GM23338 (cell line): ENCODE measurements around the gene ELFN1. TPM values are rescaled to one million over a fixed set of nuclear protein-coding genes. Genes with fewer than 3 reads are reported as not detected.

Experiments
- ATAC-seq: fragments of 200-7000 bp; cut with Tn5 transposase; 3 replicates; pipeline ENCODE4 v1.9.1; 2020
- DNase-seq: peaks from one replicate; pipeline ENCODE4 v3.0.0-alpha.2; 2015; ENCODE audit warnings: low spot score
- H2AFZ ChIP-seq: fragments of 200-600 bp; sonication (generic); 2 replicates; pipeline ENCODE4 v1.8.0; 2016; ENCODE audit warnings: antibody characterized with exemption, mild to moderate bottlenecking, moderate library complexity
- H3F3A ChIP-seq: fragments of 200-600 bp; sonication (generic); replicated peaks from 2 replicates; pipeline ENCODE4 v1.8.0; 2017; ENCODE audit warnings: antibody characterized with exemption, mixed run types, low read depth
- H3K27ac ChIP-seq: fragments of 200-600 bp; sonication (generic); 2 replicates; pipeline ENCODE4 v1.6.1; 2016; ENCODE audit warnings: low read depth
- H3K27me3 ChIP-seq: fragments of 200-600 bp; sonication (generic); 2 replicates; pipeline ENCODE4 v1.8.0; 2016; ENCODE audit warnings: mild to moderate bottlenecking, mixed run types, moderate library complexity; ENCODE audit not compliant: insufficient read depth
- H3K36me3 ChIP-seq: fragments of 200-600 bp; sonication (generic); 2 replicates; pipeline ENCODE4 v1.8.0; 2016; ENCODE audit warnings: mild to moderate bottlenecking; ENCODE audit not compliant: insufficient read depth
- H3K4me1 ChIP-seq: fragments of 200-600 bp; sonication (generic); 2 replicates; pipeline ENCODE4 v1.8.0; 2016; ENCODE audit warnings: mild to moderate bottlenecking, moderate library complexity; ENCODE audit not compliant: insufficient read depth
- H3K4me2 ChIP-seq: fragments of 200-600 bp; sonication (generic); 2 replicates; pipeline ENCODE4 v1.7.1; 2017; ENCODE audit warnings: mixed run types
- H3K4me3 ChIP-seq: fragments of 200-600 bp; sonication (generic); 2 replicates; pipeline ENCODE4 v1.6.1; 2016; ENCODE audit warnings: mixed run types
- H3K79me2 ChIP-seq: fragments of 200-600 bp; sonication (generic); replicated peaks from 2 replicates; pipeline ENCODE4 v1.8.0; 2017; ENCODE audit warnings: mild to moderate bottlenecking; ENCODE audit not compliant: insufficient read depth
- H3K9me2 ChIP-seq: fragments of 200-600 bp; sonication (generic); 2 replicates; pipeline ENCODE4 v1.8.0; 2017; ENCODE audit not compliant: insufficient read depth
- H4K20me1 ChIP-seq: fragments of 200-600 bp; sonication (generic); replicated peaks from 2 replicates; pipeline ENCODE4 v1.8.0; 2017; ENCODE audit warnings: mild to moderate bottlenecking; ENCODE audit not compliant: insufficient read depth
- H3K27ac Mint-ChIP-seq: 2 replicates; pipeline ENCODE4 v1.8.0; 2020; ENCODE audit warnings: inconsistent platforms, mild to moderate bottlenecking, moderate library complexity, mixed read lengths
- H3K27me3 Mint-ChIP-seq: 3 replicates; pipeline ENCODE4 v1.8.0; 2022; ENCODE audit warnings: low read depth, mild to moderate bottlenecking, moderate library complexity, mixed read lengths, inconsistent platforms; ENCODE audit not compliant: insufficient read depth, poor library complexity
- H3K36me3 Mint-ChIP-seq: 3 replicates; pipeline ENCODE4 v1.8.0; 2021; ENCODE audit warnings: low read depth, mild to moderate bottlenecking, inconsistent platforms, moderate library complexity, mixed read lengths
- H3K4me1 Mint-ChIP-seq: 3 replicates; pipeline ENCODE4 v1.8.0; 2020; ENCODE audit warnings: mild to moderate bottlenecking, inconsistent platforms, mixed read lengths
- H3K4me3 Mint-ChIP-seq: 3 replicates; pipeline ENCODE4 v1.8.0; 2021; ENCODE audit warnings: moderate library complexity, mild to moderate bottlenecking, inconsistent platforms, mixed read lengths
- H3K9me3 Mint-ChIP-seq: 3 replicates; pipeline ENCODE4 v1.8.0; 2020; ENCODE audit warnings: moderate library complexity, mild to moderate bottlenecking, inconsistent platforms, mixed read lengths
- CREB1 ChIP-seq: fragments of 250-450 bp; sonication (Bioruptor Pico); IDR thresholded peaks from 2 replicates; pipeline ENCODE4 v1.5.0; 2020; ENCODE audit warnings: low read depth, mild to moderate bottlenecking, moderate library complexity
- CTCF ChIP-seq, 2 experiments: fragments of 200-600 bp in 1 of 2; sonication (generic) in 1 of 2; conservative IDR thresholded peaks; 2 replicates each; pipeline versions ENCODE4 v1.5.1 to v1.6.1; 2016 to 2017; ENCODE audit warnings: antibody characterized with exemption in 2 of 2, low read depth in 2 of 2, mild to moderate bottlenecking in 2 of 2, moderate library complexity in 1 of 2
- ETS1 ChIP-seq: IDR thresholded peaks from 2 replicates; pipeline ENCODE4 v1.6.1; 2016; ENCODE audit warnings: antibody characterized with exemption
- EZH2 ChIP-seq: fragments of 200-600 bp; sonication (generic); IDR thresholded peaks from one replicate; pipeline ENCODE4 v1.8.0; 2017; ENCODE audit warnings: antibody characterized with exemption, mild to moderate bottlenecking, low read depth; ENCODE audit not compliant: unreplicated experiment
- EZH2phosphoT487 ChIP-seq: fragments of 200-600 bp; sonication (generic); IDR thresholded peaks from one replicate; pipeline ENCODE4 v1.8.1; 2018; ENCODE audit warnings: antibody characterized with exemption; ENCODE audit not compliant: unreplicated experiment
- JUNB ChIP-seq: IDR thresholded peaks from one replicate; pipeline ENCODE4 v1.6.1; 2016; ENCODE audit warnings: antibody characterized with exemption; ENCODE audit not compliant: unreplicated experiment
- NANOG ChIP-seq: IDR thresholded peaks from 2 replicates; pipeline ENCODE4 v1.6.1; 2016; ENCODE audit warnings: antibody characterized with exemption, borderline replicate concordance
- POLR2AphosphoS5 ChIP-seq: IDR thresholded peaks from 2 replicates; pipeline ENCODE4 v1.6.1; 2016; ENCODE audit warnings: antibody characterized with exemption, low read depth
- REST ChIP-seq: IDR thresholded peaks from one replicate; pipeline ENCODE4 v1.6.1; 2018; ENCODE audit warnings: antibody characterized with exemption; ENCODE audit not compliant: unreplicated experiment
- STAT1 ChIP-seq: IDR thresholded peaks from one replicate; pipeline ENCODE4 v1.6.1; 2016; ENCODE audit warnings: antibody characterized with exemption; ENCODE audit not compliant: unreplicated experiment
- ZNF114 ChIP-seq: fragments of 250-450 bp; sonication (Bioruptor Pico); IDR thresholded peaks from 2 replicates; pipeline ENCODE4 v1.5.0; 2020; ENCODE audit warnings: mild to moderate bottlenecking, moderate library complexity
- ZNF331 ChIP-seq: fragments of 250-450 bp; sonication (Bioruptor Pico); IDR thresholded peaks from 2 replicates; pipeline ENCODE4 v1.5.0; 2020; ENCODE audit warnings: low read depth, mild to moderate bottlenecking, moderate library complexity
- ZNF462 ChIP-seq: fragments of 250-450 bp; sonication (Bioruptor Pico); IDR thresholded peaks from 2 replicates; pipeline ENCODE4 v1.5.0; 2020; ENCODE audit warnings: mild to moderate bottlenecking, moderate library complexity
- polyA plus RNA-seq: library from polyadenylated mRNA; unstranded; fragments of >200 nt; fragmentation: Nextera tagmentation; extraction: Ambion mirVana; gene quantifications from 2 replicates; pipeline ENCODE4 v1.2.1, GENCODE V29; 2016
- total RNA-seq: library from RNA; depleted of rRNA; stranded (reverse); fragments of >200 nt; shearing (Covaris generic); gene quantifications from 2 replicates; pipeline ENCODE4 v1.2.3, GENCODE V29; 2014

The ELFN1 gene
- total and polyA plus RNA-seq, 2 experiments from 2014 or later: 0.08 to 3.5 TPM

DNA sequence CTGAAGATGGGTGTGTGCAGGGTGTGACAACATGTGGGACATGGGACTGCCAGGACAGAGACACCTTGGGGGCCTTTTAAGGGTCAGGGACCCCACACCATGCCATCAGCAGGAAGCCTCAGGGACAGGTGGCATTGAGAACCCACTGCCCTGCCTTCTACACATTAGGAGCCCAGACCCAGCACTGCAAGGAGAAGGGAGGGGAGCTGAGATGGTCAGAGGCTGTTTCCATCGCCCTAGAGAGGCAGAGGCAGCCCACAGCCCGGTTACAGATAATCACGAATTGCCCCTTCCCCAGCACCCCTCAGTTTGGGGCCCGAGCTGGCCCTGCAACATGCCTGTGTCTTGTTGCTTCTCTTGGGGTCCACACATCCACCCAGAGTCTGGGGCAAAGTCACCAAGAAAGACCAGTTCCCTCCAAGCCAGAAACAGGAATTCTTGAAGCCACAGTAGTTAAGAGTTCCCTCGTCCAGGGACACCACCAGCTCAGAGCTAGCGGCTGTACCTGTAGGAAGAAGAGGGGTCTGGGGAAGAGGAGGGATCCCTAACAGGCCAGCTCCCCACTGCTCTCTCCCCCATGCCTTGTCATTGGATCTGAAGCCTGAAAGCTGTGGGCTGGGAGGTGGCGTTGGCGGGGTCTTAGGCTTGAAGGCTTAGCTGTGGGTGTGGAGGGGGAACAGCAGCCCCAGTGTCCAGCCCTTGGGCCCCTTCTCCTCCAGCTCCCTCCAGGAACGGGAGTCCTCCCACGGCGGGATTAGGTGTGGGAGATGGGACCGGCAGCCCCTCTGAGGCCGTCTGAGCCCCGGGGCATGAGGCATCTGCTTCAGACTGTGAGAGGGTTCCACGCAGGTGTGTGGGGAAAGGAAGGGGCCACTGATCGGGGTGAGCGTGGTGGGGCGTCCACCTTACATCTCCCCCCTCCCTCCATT is 44.8 kb upstream of the ELFN1 start:
- peaks cover 5% of the 10 kb centered on the region for H3K27me3 Mint-ChIP-seq
- no peaks in the 10 kb centered on the region for H3K36me3 ChIP-seq
- no peak overlapping the region for H3K27ac Mint-ChIP-seq
- no peaks in the 10 kb centered on the region for H3K4me1 ChIP-seq
- H3F3A ChIP-seq: no peaks in the 10 kb centered on the region
- no peak overlapping the region for H3K4me3 Mint-ChIP-seq
- H2AFZ ChIP-seq: no peak overlapping the region; the same call in 1 of the 2 replicates
- H3K27ac ChIP-seq: no peak overlapping the region
- ATAC-seq (no peak), DNase-seq (no peak)
- H3K9me3 Mint-ChIP-seq: peaks cover 12% of the 10 kb centered on the region; the same call in 2 of the 3 replicates
- H3K36me3 Mint-ChIP-seq: no peaks in the 10 kb centered on the region
- H3K4me2 ChIP-seq: no peak overlapping the region
- H3K9me2 ChIP-seq: no peaks in the 10 kb centered on the region
- no peaks in the 10 kb centered on the region for H4K20me1 ChIP-seq
- H3K79me2 ChIP-seq: no peaks in the 10 kb centered on the region
- TF ChIP-seq ZNF462 (no peak), JUNB (no peak), EZH2 (no peak), ZNF114 (CRISPR knock-in tag) (no peak), POLR2AphosphoS5 (no peak), NANOG (no peak), ETS1 (no peak), EZH2phosphoT487 (no peak), CTCF (conservative IDR thresholded peaks at IDR 0.05; ENCODE audit: low read depth in 2 of 2) (no peak), CREB1 (CRISPR knock-in tag) (no peak), ZNF331 (CRISPR knock-in tag) (no peak), STAT1 (no peak), REST (no peak)
- peaks cover 4% of the 10 kb centered on the region; the same call in 1 of the 3 replicates for H3K4me1 Mint-ChIP-seq
- no peak overlapping the region for H3K4me3 ChIP-seq
- H3K27me3 ChIP-seq: no peaks in the 10 kb centered on the region
